Type B pancreatic cell (in vitro differentiated cells): ENCODE measurements around the gene SLCO4A1. TPM values are rescaled to one million over a fixed set of nuclear protein-coding genes. Genes with fewer than 3 reads are reported as not detected.

Source experiments
- DNase-seq: peaks from one replicate; pipeline ENCODE4 v3.0.0; 2021; ENCODE audit warnings: mixed read lengths; ENCODE audit not compliant: unreplicated experiment; ENCODE audit errors: extremely low spot score
- H3K27ac Mint-ChIP-seq: 2 replicates; pipeline ENCODE4 v1.8.0; 2021; ENCODE audit warnings: mild to moderate bottlenecking, mixed read lengths
- H3K27me3 Mint-ChIP-seq: 2 replicates; pipeline ENCODE4 v1.8.0; 2021; ENCODE audit warnings: mixed read lengths
- H3K36me3 Mint-ChIP-seq: 2 replicates; pipeline ENCODE4 v1.8.0; 2021; ENCODE audit warnings: mixed read lengths
- H3K4me1 Mint-ChIP-seq: one replicate; pipeline ENCODE4 v1.8.0; 2021; ENCODE audit warnings: mixed read lengths; ENCODE audit not compliant: unreplicated experiment
- H3K4me3 Mint-ChIP-seq: 2 replicates; pipeline ENCODE4 v1.8.0; 2021; ENCODE audit warnings: mild to moderate bottlenecking, mixed read lengths
- H3K9me3 Mint-ChIP-seq: 2 replicates; pipeline ENCODE4 v1.8.0; 2021; ENCODE audit warnings: mixed read lengths
- total RNA-seq: library from RNA; stranded (reverse); gene quantifications from 2 replicates; pipeline ENCODE4 v1.2.1, GENCODE V29; 2021; ENCODE audit warnings: low replicate concordance
- TF ChIP-seq, protein P1 (sequence below): fragments of 200-600 bp; sonication (generic); conservative IDR thresholded peaks from 2 replicates; pipeline ENCODE4 v1.5.0; 2021; ENCODE audit warnings: antibody characterized with exemption, mild to moderate bottlenecking

The SLCO4A1 gene
- total RNA-seq, 1 donor from 2014 or later, result 5.3 TPM

DNA sequence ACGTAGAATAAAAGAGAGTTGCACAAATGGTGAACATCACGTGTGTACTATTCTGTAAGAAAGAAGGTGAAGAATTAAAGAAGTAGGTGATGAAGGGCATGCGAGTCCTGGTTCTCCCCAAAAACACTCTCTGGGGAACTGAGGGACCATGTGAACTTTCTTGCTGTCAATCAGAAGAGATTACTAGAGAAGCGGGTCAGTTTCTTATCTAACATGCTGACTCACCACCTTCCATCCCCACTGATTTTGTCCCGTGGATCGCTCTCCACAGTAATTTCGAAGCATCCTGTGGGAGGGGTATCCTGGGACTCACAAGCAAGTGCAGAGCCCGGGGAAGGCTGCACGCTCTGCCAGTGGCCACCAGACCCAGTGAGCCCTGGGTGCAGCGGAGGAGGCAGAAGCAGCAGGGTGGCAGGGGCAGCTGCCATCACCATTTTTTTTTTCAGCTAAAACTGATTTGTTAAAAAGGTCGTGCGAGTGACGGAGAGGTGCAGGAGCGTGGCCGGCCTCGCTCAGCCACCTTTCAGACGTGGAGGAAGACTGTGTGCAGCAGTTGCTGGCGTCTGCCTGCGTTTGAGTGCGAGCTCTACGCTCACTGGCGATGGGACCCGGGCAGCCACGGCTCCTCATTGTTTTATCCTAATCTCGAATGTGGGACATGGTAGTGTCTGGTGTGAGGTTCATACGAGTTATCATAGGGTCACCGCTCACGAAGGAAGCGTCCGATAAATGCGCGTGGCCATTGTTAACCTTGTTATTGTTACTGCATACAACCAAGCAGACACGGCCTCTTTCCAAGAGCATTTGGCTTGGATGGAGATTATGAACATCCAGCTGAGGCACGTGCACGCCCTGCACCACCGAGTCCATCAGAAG lies 28.0 kb upstream of the SLCO4A1 start:
- peaks cover 23% of the 10 kb centered on the region for H3K27me3 Mint-ChIP-seq
- no peak for DNase-seq
- no peak overlapping the region for H3K4me3 Mint-ChIP-seq
- H3K36me3 Mint-ChIP-seq, result no peaks in the 10 kb centered on the region
- peaks cover 5% of the 10 kb centered on the region for H3K4me1 Mint-ChIP-seq
- no peak overlapping the region for H3K27ac Mint-ChIP-seq
- H3K9me3 Mint-ChIP-seq, result no peaks in the 10 kb centered on the region
- TF ChIP-seq, protein P1, sequence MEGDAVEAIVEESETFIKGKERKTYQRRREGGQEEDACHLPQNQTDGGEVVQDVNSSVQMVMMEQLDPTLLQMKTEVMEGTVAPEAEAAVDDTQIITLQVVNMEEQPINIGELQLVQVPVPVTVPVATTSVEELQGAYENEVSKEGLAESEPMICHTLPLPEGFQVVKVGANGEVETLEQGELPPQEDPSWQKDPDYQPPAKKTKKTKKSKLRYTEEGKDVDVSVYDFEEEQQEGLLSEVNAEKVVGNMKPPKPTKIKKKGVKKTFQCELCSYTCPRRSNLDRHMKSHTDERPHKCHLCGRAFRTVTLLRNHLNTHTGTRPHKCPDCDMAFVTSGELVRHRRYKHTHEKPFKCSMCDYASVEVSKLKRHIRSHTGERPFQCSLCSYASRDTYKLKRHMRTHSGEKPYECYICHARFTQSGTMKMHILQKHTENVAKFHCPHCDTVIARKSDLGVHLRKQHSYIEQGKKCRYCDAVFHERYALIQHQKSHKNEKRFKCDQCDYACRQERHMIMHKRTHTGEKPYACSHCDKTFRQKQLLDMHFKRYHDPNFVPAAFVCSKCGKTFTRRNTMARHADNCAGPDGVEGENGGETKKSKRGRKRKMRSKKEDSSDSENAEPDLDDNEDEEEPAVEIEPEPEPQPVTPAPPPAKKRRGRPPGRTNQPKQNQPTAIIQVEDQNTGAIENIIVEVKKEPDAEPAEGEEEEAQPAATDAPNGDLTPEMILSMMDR, result no peak

DNA sequence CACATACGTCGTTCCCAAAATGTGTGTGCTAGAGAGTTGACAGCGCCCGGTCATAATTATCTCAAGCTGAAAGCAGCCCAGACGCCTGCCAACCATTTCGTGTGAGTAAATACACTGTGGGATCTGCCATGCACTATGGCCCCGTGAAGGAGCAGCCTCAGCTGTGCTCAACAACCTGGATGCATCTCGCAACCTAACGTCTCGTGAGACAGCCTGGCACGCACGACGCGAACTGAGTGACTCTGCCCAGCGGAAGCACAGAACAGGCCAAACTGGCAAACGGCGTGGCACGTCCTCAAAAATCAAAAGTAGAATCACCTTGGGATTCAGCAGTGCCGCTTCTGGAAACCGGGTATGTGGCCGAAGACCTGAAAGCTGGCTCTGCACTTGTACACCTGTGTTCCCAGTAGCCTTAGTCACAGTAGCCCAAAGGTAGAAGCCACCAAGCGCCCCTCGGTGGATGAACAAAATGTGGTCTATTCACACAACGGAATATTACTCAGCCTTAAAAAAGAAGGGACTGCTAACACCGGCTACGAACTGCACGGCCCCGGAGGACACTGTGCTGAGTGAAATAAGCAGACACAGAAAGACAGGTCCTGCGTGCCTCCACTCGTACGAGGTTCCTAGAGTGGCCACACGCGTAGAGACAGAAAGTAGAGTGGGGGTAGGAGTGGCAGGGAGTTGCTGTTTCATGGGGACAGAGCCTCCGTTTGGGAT lies 27.2 kb upstream of the SLCO4A1 start:
- no peak overlapping the region for H3K4me3 Mint-ChIP-seq
- DNase-seq, result no peak
- peaks cover 21% of the 10 kb centered on the region for H3K27me3 Mint-ChIP-seq
- no peak overlapping the region for H3K27ac Mint-ChIP-seq
- TF ChIP-seq, protein P1, result no peak
- H3K36me3 Mint-ChIP-seq, result no peaks in the 10 kb centered on the region
- no peaks in the 10 kb centered on the region for H3K9me3 Mint-ChIP-seq
- peaks cover 5% of the 10 kb centered on the region for H3K4me1 Mint-ChIP-seq

DNA sequence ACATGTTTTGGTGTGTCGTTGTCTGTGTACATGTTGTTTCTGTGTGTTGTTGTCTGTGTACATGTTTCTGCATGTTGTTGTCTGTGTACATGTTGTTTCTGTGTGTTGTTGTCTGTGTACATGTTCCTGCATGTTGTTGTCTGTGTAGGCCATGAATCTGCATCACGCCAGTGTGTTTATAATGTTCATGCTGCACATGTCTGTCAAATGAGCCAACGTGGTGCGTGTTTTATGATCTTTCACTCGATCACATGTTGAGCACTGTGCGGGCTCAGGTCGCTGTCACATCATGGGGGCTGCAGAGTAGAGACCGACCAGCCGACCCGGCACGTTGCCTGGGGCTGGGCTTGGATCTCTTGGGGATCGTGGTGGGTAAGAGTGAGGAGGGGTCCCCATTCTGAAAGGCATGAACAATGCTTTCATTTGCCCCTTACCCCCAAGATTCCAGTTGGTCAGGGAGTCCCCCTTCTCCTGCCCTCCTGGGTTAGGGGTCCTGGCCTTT lies 26.5 kb upstream of the SLCO4A1 start:
- Mint-ChIP-seq H3K27ac (no peak overlapping the region), H3K36me3 (no peaks in the 10 kb centered on the region), H3K27me3 (peaks cover 17% of the 10 kb centered on the region), H3K9me3 (no peaks in the 10 kb centered on the region), H3K4me1 (peaks cover 5% of the 10 kb centered on the region), H3K4me3 (no peak overlapping the region)
- TF ChIP-seq, protein P1, result no peak
- DNase-seq, result no peak

DNA sequence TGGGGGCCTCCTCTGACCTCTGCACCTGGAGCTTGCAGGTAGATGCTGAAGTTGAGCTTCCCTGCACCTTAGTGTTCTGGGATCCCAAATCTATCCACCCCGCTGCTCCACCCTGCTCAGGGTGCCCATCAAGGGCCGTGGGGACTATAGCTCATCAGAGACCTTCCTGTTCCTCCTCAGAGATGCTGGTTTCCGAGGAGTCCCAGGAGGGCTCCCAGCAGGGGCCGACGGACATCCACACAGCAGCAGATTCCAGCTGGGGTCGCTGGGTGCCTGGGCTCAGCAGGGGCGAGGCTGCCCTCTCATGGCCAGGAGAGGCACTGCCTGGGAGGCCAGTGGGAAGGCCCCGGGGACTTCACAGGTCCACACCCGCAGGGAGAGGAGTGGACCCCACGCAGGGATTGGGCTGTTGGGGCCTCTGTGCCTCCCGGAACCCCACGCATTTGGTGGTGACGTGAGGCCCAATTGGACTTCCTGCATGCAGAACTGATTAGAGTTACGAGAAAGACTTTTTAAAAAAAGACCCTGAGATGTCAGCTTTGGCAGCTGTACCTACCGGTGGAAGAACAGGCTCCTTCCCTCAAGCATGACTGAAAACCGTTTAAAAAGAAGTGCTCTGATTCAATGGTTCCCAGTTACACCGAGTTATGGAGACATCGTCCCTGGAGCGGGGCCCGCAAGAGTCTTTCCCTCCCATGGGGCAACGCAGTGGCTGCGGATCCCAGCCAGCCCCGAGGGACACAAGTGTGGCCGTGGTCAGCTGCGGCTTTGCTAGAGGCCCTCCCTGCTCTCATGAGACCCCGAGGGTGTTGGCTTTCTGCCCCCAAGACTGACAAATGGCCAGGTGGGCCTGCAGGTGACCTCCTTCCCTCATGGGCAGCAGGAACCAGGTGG lies 25.3 kb upstream of the SLCO4A1 start:
- no peaks in the 10 kb centered on the region for H3K9me3 Mint-ChIP-seq
- peaks cover 5% of the 10 kb centered on the region for H3K4me1 Mint-ChIP-seq
- no peaks in the 10 kb centered on the region for H3K36me3 Mint-ChIP-seq
- no peak for DNase-seq
- H3K27ac Mint-ChIP-seq, result no peak overlapping the region
- H3K4me3 Mint-ChIP-seq, result no peak overlapping the region
- TF ChIP-seq, protein P1, result peak; percentile 92
- peaks cover 12% of the 10 kb centered on the region for H3K27me3 Mint-ChIP-seq
